Endothelial cell of umbilical vein (primary cell): Measurements from ENCODE around the gene GID4.

Experiments
- CTCF ChIP-seq, 2 donors: IDR thresholded peaks; 1 replicate in 1 of 2; 2 replicates in 1 of 2; pipeline ENCODE4 v1.5.1; 2011; ENCODE audit warnings: low read length in 2 of 2, mild to moderate bottlenecking in 2 of 2, moderate library complexity in 2 of 2, control low read depth in 1 of 2, inconsistent platforms in 1 of 2, low read depth in 1 of 2; ENCODE audit not compliant: insufficient read depth in 1 of 2; ENCODE audit errors: extremely low read depth in 1 of 2
- POLR2A ChIP-seq: IDR thresholded peaks from 2 replicates; pipeline ENCODE4 v1.6.1; 2012; ENCODE audit warnings: low read depth, mild to moderate bottlenecking, control low read depth, low read length
- POLR2AphosphoS5 ChIP-seq: IDR thresholded peaks from 2 replicates; pipeline ENCODE4 v1.6.1; 2012; ENCODE audit warnings: low read depth, mild to moderate bottlenecking, control low read depth, low read length, moderate library complexity; ENCODE audit not compliant: insufficient read depth

GRCh38 chr17:18117533-18117932 is 78.3 kb downstream of the GID4 start:
- TF ChIP-seq CTCF (IDR thresholded peaks at IDR 0.05; ENCODE audit: extremely low read depth in 1 of 2, insufficient read depth in 1 of 2, low read depth in 1 of 2, low read length in 2 of 2) (no peak), POLR2A (no peak), POLR2AphosphoS5 (no peak)
